HG02852 (cell line): Measurements from ENCODE around the gene RNF138.
"Not testable (repeated sequence)": the region's sequence is repeated elsewhere in the genome, so short reads cannot be mapped to it uniquely, and the experiment has no call there.

ENCODE experiments used
- ATAC-seq: cut with Tn5 transposase; IDR thresholded peaks from one replicate; pipeline ENCODE4 v1.9.1; 2021; ENCODE audit warnings: mild to moderate bottlenecking, moderate library complexity; ENCODE audit not compliant: unreplicated experiment

The RNF138 gene

DNA sequence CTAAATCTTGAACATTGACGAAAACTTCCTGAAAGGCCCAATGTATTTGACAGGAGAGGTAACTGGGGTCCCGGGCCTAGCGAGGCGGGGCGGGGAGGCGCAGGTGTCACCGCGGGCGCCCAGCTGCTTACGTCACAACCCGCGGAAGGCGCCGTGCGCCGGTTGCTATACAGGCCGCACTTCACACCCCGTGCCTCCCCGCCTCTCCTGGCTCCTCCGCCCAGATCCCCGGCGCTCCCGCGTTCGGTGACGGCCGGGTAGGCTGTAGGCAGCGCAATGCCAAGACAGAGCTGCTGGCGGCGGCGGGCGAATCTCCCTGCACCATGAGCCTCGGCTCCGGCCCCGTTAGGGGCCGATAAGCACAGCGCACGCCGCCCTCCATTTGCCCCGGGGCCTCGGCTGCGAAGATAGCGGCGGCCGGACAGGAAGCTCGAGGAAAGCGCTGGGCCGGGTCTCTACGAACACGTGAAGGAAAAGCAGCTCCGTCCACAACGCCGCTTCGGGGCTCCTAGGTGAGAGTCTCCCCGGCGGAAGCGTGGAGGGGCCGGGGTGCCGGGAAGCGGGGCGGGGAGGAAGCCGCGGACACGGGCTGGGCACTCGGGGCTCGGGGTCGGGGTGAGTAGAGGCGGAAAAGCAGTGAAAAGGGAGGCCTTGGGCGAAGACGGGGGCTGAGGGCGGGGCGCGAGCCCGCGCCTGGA lies at the start of gene RNF138:
Gene RNF138 (plus strand): TSS at position 151 of the 698 bp plus-strand sequence. CDS start 903 bp downstream, outside the sequence.
- peak; percentile 58 for ATAC-seq

- no peak for ATAC-seq
These were observed 49.3 kb upstream of the RNF138 start for GRCh38 chr18:32042337-32042736.

DNA sequence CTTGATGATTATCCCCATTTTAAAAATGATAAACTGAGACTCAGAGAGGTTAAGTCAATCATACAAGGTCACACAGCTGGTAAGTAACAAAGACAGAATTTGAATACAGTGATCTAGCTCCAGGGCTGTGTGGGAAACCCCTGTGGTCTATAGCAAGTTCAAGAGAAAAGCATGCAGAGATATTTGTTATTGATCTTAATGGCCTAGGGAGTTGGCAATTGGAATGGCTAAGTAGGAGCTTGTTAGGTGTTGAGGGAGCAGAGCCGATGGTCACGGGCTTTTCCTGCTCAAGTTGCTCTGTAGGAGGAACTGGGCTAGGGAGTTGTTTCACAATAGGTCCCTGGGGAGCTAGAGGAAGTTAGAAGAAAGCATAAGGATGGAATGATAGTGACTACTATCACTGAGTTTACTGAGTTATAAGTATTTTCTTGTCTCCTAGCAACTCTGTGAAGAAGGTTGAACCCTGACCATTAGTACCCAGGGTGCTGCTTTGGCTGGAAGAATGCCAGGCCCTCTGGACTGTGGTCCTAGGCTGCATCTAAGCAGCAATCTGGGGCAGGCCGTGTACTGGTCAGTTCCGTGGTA lies 43.1 kb upstream of the RNF138 start:
- ATAC-seq, result peak; percentile 67

GRCh38 chr18:32049393-32050171 lies 42.1 kb upstream of the RNF138 start:
- ATAC-seq, result no peak

DNA sequence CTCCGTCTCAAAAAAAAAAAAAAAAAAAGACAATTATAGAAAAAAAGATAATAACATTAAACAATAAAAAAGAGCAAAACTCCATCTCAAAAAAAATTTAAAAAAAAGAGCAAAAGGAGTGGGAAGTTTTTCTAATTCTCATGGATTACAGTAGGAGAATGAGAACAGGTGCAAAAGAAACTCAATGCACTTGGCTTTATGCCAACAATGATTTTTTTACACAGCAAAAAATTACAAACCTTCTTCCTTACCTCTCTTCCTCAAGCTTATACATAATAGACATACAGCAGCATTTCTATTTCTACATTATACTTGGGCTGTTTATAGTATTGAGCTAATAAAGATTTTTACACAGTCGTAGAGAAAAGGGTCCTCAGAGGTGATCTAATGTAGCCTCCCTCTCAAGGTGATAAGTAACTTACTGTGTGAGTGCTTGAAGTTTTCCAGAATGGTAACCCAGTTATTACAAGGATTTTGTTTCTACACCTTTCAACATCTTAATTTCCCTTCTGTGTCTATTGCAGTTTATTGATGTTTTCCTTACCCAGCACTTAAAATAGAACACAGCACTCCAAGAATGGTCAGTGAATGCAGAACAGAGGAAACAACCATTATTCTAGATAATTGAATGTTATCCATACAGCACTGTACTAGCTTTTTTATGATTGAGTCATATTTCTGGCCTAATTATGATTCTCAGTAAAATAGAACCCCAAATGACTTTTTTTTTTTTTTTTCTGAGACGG lies 34.9 kb upstream of the RNF138 start:
- ATAC-seq, result no peak

- no peak for ATAC-seq
These were observed 34.0 kb upstream of the RNF138 start for GRCh38 chr18:32057624-32058165.

DNA sequence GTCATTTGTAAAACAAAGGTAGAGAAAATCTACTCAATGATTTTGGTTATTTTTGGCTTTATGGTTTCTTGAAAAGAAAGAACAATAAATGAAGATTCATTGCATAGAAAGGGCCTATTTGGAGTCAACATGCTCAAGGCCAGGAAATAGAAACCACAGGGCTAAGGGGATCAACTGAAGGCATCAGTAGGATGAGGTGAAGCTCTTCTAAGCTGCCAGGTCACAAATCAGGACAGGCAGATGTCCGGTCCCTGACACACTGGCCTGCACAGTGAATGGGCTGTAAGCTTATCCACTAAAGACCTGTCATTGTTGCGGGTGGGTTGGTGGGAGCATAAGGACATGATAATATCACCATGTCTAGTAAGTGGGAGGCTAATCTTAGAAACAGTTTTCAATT lies 31.6 kb upstream of the RNF138 start:
- ATAC-seq, result no peak

- no peak for ATAC-seq
These were observed 24.1 kb upstream of the RNF138 start for GRCh38 chr18:32067375-32068167.

- ATAC-seq, result peak; percentile 72
These were observed 19.4 kb upstream of the RNF138 start for GRCh38 chr18:32072321-32072720.

DNA sequence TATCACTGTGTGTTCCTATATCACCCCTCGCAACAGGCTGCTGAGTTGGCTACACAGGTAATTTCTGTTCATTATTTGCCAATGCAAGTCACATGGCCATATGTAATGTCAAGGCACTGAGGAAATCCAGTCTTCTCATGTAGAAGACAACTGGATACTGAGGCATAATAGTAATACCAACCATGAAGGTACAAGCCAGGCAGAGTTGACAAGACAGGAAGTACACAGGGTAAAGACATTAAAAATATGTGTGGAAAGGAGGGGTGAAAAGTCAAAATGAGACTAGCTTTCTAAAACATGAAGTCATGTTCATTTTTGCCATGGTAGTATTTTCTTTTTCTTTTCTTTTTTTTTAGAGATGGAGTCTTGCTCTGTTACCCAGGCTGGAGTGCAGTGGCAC lies 17.5 kb upstream of the RNF138 start:
- ATAC-seq, result no peak

- no peak for ATAC-seq
These were observed 12.8 kb upstream of the RNF138 start for GRCh38 chr18:32078845-32079244.

GRCh38 chr18:32081881-32082280 lies 9.8 kb upstream of the RNF138 start:
- ATAC-seq, result no peak

- no peak for ATAC-seq
These were observed 7.9 kb upstream of the RNF138 start for GRCh38 chr18:32083781-32084180.

DNA sequence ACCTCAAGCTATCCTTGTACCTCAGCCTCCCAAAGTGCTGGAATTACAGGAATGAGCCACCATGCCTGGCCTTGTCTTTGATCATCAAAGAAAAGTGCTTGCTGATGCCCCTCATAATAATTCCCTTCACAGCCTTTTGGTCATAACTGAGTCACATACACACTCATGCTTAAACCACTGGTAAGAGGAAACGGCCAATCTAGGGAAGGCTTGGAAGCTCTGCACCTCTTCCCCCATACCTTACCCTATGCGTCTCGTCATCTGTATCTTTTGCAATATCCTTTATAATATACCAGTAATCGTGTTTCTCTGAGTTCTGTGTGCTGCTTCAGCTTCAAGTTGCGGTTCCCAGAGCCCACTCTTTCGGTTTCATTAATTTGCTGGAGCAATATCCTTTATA lies 4.8 kb upstream of the RNF138 start:
- ATAC-seq, result no peak

GRCh38 chr18:32090831-32091230 lies 843 bp upstream of the RNF138 start:
- ATAC-seq, result not testable (repeated sequence)

GRCh38 chr18:32091325-32091723 lies 350 bp upstream of the RNF138 start:
- no peak for ATAC-seq

- ATAC-seq, result peak; percentile 77
These were observed 888 bp downstream of the RNF138 start for GRCh38 chr18:32092422-32093101.

DNA sequence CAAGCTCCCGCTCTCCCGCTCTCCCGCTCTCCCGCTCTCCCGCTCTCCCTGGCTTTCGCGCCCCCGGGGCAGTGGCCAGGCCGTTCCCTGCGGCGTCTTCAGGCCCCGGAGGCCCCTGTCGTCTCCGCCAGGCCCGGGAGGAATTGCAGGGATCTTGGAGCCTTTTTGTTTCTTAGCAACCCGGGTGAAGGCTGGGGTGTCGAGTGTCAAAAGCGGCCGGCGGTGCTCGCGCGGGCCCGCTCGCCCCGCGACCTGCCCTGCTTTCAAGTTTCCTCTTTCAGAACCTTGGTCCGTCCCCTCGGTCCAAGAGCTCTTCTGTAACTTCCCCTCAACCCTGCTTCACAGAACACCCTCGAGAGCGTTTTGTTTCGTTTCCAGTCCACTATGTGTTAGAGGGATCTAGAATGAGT lies 1.4 kb downstream of the RNF138 start:
- peak; percentile 32 for ATAC-seq

DNA sequence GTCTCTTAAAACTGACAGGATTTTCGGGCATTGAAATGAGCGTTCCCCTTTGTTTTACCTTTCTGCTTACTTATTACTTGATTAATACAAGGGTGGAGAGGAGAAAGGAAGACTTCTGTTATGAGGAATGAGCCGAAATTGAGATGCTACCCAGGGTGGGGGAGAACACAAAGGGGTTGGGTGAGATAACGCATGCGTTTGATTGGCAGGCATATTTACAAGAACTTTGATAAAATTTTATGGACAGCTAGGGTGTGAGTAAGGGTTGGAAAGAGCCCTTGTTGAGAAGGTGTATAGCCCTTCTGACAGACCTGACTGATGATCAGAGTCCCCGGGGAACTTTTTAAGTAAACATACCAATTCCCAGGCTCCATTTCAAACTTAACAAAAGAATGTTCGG lies 1.8 kb downstream of the RNF138 start:
- peak; percentile 0 for ATAC-seq
